Measurements from ENCODE around the gene SLC2A8.
A peak's percentile ranks its signal among the peaks of the same experiment; 100 is the strongest.

SLC2A8 gene, protein sequence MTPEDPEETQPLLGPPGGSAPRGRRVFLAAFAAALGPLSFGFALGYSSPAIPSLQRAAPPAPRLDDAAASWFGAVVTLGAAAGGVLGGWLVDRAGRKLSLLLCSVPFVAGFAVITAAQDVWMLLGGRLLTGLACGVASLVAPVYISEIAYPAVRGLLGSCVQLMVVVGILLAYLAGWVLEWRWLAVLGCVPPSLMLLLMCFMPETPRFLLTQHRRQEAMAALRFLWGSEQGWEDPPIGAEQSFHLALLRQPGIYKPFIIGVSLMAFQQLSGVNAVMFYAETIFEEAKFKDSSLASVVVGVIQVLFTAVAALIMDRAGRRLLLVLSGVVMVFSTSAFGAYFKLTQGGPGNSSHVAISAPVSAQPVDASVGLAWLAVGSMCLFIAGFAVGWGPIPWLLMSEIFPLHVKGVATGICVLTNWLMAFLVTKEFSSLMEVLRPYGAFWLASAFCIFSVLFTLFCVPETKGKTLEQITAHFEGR

GRCh38 chr9:127396808-127397645 is at the start of gene SLC2A8:
Gene SLC2A8, plus strand, starts transcription at chr9:127397169. Its CDS starts 62 bp downstream, at chr9:127397231.
- DNase-seq (ENCODE audit: low read depth, low spot score), result peak; percentile 100

DNA sequence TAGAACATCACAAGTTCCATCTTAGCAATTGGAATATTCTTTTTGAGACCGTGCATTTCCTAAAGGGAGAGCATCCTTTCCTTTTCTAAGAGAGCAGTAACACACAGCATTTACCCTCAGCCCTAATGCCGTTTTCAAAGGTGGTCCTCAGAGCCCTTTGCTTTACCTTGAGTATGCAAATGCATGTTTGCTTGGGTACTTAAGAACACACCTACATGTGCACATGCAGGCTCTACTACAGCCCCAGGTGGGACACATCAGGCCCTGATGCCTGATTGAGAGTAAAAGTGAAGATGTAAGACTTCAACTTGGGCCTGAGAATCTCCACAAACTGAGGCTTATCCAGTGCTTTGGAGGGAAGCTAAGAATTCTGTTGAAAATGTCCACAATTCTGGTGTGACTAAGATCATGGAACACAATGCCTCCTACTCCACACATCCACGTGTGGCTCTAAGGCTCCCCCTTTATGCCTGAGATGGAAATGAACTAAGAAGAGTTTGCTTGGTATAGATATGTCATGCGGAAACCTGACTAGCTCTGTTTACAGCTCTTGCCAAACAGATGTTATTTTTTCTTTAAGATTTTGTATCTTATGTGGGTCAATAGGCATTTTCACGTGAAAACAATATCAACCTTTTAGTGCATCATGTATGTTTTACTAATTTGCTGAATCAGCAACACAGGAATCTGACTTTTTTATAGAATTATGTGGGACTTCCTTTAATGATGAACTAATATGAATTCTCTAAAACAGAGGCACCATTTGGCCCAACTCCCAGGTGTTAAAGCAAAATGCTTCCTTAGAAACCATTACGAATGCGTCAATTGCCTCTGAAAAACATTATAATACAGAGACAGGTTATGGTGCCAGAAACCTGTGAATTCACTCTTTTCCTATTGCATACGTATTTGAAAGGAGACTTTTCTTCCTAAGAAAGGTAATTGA is 48.9 kb upstream of the SLC2A8 start:
- peak; percentile 69 for DNase-seq (ENCODE audit: low read depth, low spot score)

GRCh38 chr9:127349483-127350113 is 47.4 kb upstream of the SLC2A8 start:
- no peak for DNase-seq (ENCODE audit: low read depth, low spot score)

DNA sequence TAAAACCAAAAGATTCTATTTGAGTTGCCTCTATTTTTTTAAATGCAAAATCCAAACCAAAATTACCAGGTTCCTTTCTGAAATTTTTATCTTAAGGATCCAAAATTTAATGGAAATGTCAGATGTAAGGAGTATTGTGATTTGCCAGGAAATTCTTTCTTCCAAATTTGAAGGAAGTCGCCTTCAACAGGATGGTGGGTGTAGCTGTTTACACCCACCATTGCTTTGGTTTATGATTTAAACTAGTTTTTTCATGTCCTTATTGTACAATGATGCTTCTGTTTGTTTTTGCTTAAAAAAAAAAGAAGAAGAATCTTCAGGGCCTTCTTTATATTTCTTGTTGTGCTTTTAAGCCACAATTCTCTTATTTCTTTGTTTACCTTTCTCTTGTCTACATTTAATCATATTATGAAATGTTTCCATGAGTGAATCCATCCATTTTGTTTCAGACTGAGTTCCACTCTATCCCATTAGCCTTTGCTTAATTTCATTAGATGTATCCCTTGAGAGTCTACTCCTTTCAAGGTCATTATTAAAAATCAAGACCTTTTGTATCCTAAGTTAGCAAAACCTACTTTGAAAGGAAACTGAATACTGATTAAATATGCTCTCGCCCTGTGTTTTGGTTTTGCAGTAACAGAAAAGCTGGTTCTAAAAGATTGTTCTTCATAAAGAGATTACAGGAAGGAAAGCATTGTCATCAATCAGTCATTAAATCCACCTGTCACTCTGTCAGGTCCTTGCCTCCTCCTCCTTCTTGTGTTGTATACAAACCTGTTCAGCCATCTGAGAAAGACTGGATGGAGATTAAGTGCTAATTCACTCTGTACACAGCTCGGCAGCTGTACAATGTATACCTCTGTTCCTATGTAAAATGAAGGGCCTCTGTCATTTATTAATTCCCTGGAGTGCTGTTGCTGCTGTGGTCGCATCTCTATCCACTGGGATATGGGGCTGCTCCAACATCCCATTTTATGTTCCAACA is 45.5 kb upstream of the SLC2A8 start:
- DNase-seq (ENCODE audit: low read depth, low spot score), result no peak

DNA sequence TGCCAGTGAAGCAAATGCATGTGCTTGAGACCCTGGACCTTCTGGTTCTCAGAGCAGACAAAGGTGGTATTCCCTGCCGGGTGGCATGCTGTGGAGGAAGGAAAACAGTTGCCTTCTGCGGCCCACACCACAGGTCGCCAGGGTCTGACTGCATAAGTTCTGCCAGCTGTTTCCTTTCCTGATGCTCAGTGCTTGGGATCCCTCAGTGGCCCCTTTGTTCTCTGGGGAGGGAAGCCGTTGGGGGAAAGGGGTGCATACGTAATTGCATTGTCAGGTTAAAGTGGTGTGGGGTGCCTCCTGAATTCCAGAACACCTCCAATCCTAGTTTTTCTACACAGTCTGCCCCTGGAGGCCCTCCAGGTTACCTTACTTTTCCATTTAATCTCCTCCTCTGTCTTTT is 43.1 kb upstream of the SLC2A8 start:
- DNase-seq (ENCODE audit: low read depth, low spot score), result no peak

- no peak for DNase-seq (ENCODE audit: low read depth, low spot score)
These were observed 40.1 kb upstream of the SLC2A8 start for GRCh38 chr9:127356906-127357305.

DNA sequence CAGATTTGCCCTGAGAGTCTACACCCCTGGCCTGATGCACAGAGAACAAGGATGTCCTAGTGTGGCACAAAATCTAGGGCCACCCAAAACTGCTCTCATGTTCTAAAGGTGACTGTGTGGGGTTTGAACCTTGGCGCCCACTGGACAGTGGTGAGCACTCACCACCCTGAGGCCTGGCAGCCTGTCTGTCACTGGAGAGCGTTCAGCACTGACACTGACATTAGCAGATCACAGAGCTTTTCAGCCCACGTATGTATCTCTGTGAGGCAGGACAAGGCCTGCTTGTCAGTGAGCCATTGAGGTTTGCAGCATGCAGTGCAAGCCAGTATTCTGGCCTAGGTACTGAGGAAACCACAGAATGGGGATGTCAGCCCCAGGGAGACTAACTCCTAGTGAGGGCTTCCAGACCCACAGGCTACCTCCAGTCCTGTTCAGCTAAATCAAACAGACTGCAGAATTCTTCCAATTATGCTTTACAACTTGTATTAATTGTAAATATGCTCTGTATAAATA is 38.9 kb upstream of the SLC2A8 start:
- no peak for DNase-seq (ENCODE audit: low read depth, low spot score)

- DNase-seq (ENCODE audit: low read depth, low spot score), result no peak
These were observed 38.2 kb upstream of the SLC2A8 start for GRCh38 chr9:127358770-127359169.

DNA sequence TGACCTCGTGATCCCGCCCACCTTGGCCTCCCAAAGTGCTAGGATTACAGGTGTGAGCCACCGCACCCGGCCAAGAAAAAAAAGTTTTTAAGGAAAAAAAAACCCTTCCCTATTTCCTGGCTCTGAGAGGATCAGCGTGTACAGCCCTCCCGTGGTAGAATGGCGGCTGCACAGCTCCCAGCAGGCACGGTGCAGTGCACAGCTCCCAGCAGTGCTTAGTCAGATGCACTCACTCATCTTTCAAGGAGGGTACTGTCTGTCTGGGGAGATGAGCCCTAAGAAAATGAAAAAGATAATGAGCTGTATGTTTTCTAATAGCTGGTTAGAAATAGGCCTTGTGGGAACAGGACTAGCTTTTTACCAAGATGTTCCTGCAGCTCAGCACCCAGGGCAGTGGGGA is 36.7 kb upstream of the SLC2A8 start:
- DNase-seq (ENCODE audit: low read depth, low spot score), result peak; percentile 15

- peak; percentile 78 for DNase-seq (ENCODE audit: low read depth, low spot score)
These were observed 36.1 kb upstream of the SLC2A8 start for GRCh38 chr9:127360829-127361228.

DNA sequence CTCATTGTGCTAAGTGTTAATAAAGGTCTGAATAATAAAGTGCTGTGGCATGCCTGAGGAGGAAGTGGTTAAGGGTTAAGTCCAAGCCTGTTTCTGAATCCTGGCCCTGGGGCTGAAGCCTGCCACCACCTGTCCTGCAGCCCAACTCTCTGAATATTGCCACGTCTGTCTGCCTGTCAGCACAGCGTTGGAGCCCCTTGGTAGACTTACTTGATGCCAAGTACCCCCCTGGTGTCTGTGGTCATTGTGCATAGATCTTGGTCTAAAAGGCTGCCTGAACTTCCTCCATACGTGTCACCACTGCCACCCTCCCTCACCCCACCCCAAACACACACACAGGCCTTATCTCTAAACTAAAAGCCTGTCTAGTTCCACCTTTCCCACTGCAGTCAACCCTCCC is 35.4 kb upstream of the SLC2A8 start:
- peak; percentile 16 for DNase-seq (ENCODE audit: low read depth, low spot score)

- DNase-seq (ENCODE audit: low read depth, low spot score), result no peak
These were observed 34.1 kb upstream of the SLC2A8 start for GRCh38 chr9:127362829-127363228.

GRCh38 chr9:127365461-127365860 is 31.5 kb upstream of the SLC2A8 start:
- DNase-seq (ENCODE audit: low read depth, low spot score), result no peak

- DNase-seq (ENCODE audit: low read depth, low spot score), result peak; percentile 36
These were observed 30.4 kb upstream of the SLC2A8 start for GRCh38 chr9:127366594-127366993.

- no peak for DNase-seq (ENCODE audit: low read depth, low spot score)
These were observed 28.0 kb upstream of the SLC2A8 start for GRCh38 chr9:127368852-127369402.

GRCh38 chr9:127369428-127369827 is 27.5 kb upstream of the SLC2A8 start:
- DNase-seq (ENCODE audit: low read depth, low spot score), result no peak

- no peak for DNase-seq (ENCODE audit: low read depth, low spot score)
These were observed 26.8 kb upstream of the SLC2A8 start for GRCh38 chr9:127370147-127370579.

DNA sequence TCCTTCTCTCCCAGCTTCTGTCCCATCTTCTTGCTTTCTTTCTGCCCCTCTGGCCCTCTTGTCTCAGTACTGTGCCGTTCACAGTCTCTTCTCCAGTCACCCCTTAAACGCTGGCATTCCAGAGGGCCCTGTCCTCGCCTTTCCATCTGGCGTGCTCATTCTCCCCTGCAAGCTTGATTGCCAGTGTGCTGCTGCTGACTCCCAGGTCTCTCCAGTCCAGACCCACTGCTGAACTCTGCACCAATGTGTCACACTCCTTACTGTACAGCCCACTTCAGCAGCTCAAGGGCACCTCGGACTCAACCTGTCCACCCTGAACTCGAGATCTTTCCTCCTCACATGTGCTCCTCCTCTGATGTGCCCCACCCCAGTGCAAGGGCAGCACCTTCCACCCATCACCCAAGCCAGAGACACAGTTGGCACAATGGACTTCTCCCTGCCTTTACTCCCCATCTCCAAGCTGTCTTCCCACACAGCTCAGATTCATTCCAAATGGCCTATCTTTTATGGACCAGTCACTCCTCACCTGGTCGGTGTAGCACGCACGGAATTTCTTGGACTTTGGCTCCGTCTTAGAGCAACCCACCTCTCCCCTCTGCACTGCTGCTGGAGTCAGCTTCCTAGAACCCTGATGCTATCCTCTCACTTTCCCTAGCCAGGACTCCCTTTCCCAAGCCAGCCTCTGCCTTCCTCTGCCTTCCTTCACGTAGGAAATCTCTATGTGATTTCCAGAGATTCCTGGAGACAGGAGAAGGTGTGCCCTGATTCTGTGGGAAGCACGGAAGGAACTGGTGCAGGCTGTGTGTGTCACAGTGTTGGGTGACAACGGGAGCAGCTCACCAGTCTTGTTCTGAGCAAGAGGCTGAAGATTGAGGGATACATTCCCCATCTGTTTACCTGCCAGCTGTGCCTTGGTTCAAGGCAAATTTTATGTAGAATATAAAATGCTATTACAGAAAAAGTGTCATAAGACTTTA is 26.0 kb upstream of the SLC2A8 start:
- DNase-seq (ENCODE audit: low read depth, low spot score), result no peak
